Measurements from ENCODE around the gene GNG12.
A peak's percentile ranks its signal among the peaks of the same experiment; 100 is the strongest.
"Not testable (repeated sequence)": the region's sequence is repeated elsewhere in the genome, so short reads cannot be mapped to it uniquely, and the experiment has no call there.

GNG12 gene

GRCh38 chr1:67674260-67675011 is 158.8 kb downstream of the GNG12 start:
- Histone ChIP-seq H3K4me3 (ENCODE audit: low read depth, low read length) (no peak overlapping the region), H2AFZ (ENCODE audit: low read length, unreplicated experiment) (no peak overlapping the region), H3K36me3 (ENCODE audit: insufficient read depth, low read length) (no peaks in the 10 kb centered on the region), H3K79me2 (ENCODE audit: control insufficient read depth, insufficient read depth, low read length, unreplicated experiment) (no peaks in the 10 kb centered on the region), H3K4me1 (ENCODE audit: control insufficient read depth, insufficient read depth, low read length, unreplicated experiment) (peaks cover 11% of the 10 kb centered on the region), H3K27ac (ENCODE audit: low read depth, low read length) (no peak overlapping the region), H3K27me3 (ENCODE audit: insufficient read depth, low read length) (0 out of 2 replicates have a peak, but pooled peaks cover 4% of the 10 kb centered on the region)

- Histone ChIP-seq H3K4me3 (ENCODE audit: low read depth, low read length) (no peak overlapping the region), H3K36me3 (ENCODE audit: insufficient read depth, low read length) (no peaks in the 10 kb centered on the region), H3K27ac (ENCODE audit: low read depth, low read length) (no peak overlapping the region), H3K27me3 (ENCODE audit: insufficient read depth, low read length) (0 out of 2 replicates have a peak, but pooled peaks cover 4% of the 10 kb centered on the region), H3K4me1 (ENCODE audit: control insufficient read depth, insufficient read depth, low read length, unreplicated experiment) (peaks cover 11% of the 10 kb centered on the region), H2AFZ (ENCODE audit: low read length, unreplicated experiment) (no peak overlapping the region), H3K79me2 (ENCODE audit: control insufficient read depth, insufficient read depth, low read length, unreplicated experiment) (no peaks in the 10 kb centered on the region)
Observed at GRCh38 chr1:67673468-67674201, 159.6 kb downstream of the GNG12 start.

- 0 out of 2 replicates have a peak, but pooled peaks cover 4% of the 10 kb centered on the region for H3K27me3 ChIP-seq (ENCODE audit: insufficient read depth, low read length)
Observed at GRCh38 chr1:67672260-67672803, 160.9 kb downstream of the GNG12 start.

GRCh38 chr1:67668660-67669059 is 164.6 kb downstream of the GNG12 start:
- H3K27me3 ChIP-seq (ENCODE audit: insufficient read depth, low read length): 0 out of 2 replicates have a peak, but pooled peaks cover 4% of the 10 kb centered on the region
- H3K27ac ChIP-seq (ENCODE audit: low read depth, low read length): no peak overlapping the region
- no peak overlapping the region for H2AFZ ChIP-seq (ENCODE audit: low read length, unreplicated experiment)
- H3K4me1 ChIP-seq (ENCODE audit: control insufficient read depth, insufficient read depth, low read length, unreplicated experiment): peaks cover 6% of the 10 kb centered on the region
- no peaks in the 10 kb centered on the region for H3K36me3 ChIP-seq (ENCODE audit: insufficient read depth, low read length)
- no peaks in the 10 kb centered on the region for H3K79me2 ChIP-seq (ENCODE audit: control insufficient read depth, insufficient read depth, low read length, unreplicated experiment)
- H3K4me3 ChIP-seq (ENCODE audit: low read depth, low read length): no peak overlapping the region

More at GRCh38 chr1:67672260-67672803, 160.9 kb downstream of the GNG12 start:
- Histone ChIP-seq H2AFZ (ENCODE audit: low read length, unreplicated experiment) (no peak overlapping the region), H3K4me1 (ENCODE audit: control insufficient read depth, insufficient read depth, low read length, unreplicated experiment) (peaks cover 11% of the 10 kb centered on the region), H3K27ac (ENCODE audit: low read depth, low read length) (no peak overlapping the region), H3K4me3 (ENCODE audit: low read depth, low read length) (no peak overlapping the region), H3K36me3 (ENCODE audit: insufficient read depth, low read length) (no peaks in the 10 kb centered on the region), H3K79me2 (ENCODE audit: control insufficient read depth, insufficient read depth, low read length, unreplicated experiment) (no peaks in the 10 kb centered on the region)

- Histone ChIP-seq H2AFZ (ENCODE audit: low read length, unreplicated experiment) (no peak overlapping the region), H3K4me3 (ENCODE audit: low read depth, low read length) (no peak overlapping the region), H3K27me3 (ENCODE audit: insufficient read depth, low read length) (0 out of 2 replicates have a peak, but pooled peaks cover 4% of the 10 kb centered on the region), H3K36me3 (ENCODE audit: insufficient read depth, low read length) (no peaks in the 10 kb centered on the region), H3K79me2 (ENCODE audit: control insufficient read depth, insufficient read depth, low read length, unreplicated experiment) (no peaks in the 10 kb centered on the region), H3K27ac (ENCODE audit: low read depth, low read length) (no peak overlapping the region), H3K4me1 (ENCODE audit: control insufficient read depth, insufficient read depth, low read length, unreplicated experiment) (peaks cover 6% of the 10 kb centered on the region)
Observed at GRCh38 chr1:67666636-67667035, 166.6 kb downstream of the GNG12 start.

GRCh38 chr1:67665307-67665706 is 168.0 kb downstream of the GNG12 start:
- H3K27me3 ChIP-seq (ENCODE audit: insufficient read depth, low read length); H2AFZ ChIP-seq (ENCODE audit: low read length, unreplicated experiment); H3K36me3 ChIP-seq (ENCODE audit: insufficient read depth, low read length); H3K79me2 ChIP-seq (ENCODE audit: control insufficient read depth, insufficient read depth, low read length, unreplicated experiment); H3K4me3 ChIP-seq (ENCODE audit: low read depth, low read length); H3K27ac ChIP-seq (ENCODE audit: low read depth, low read length); H3K4me1 ChIP-seq (ENCODE audit: control insufficient read depth, insufficient read depth, low read length, unreplicated experiment): not testable (repeated sequence)

- no peaks in the 10 kb centered on the region for H3K79me2 ChIP-seq (ENCODE audit: control insufficient read depth, insufficient read depth, low read length, unreplicated experiment)
- no peaks in the 10 kb centered on the region for H3K36me3 ChIP-seq (ENCODE audit: insufficient read depth, low read length)
- H3K4me3 ChIP-seq (ENCODE audit: low read depth, low read length): no peak overlapping the region
- H3K4me1 ChIP-seq (ENCODE audit: control insufficient read depth, insufficient read depth, low read length, unreplicated experiment): peaks cover 6% of the 10 kb centered on the region
- H2AFZ ChIP-seq (ENCODE audit: low read length, unreplicated experiment): peak overlapping the region; percentile 37
- H3K27me3 ChIP-seq (ENCODE audit: insufficient read depth, low read length): no peaks in the 10 kb centered on the region
- H3K27ac ChIP-seq (ENCODE audit: low read depth, low read length): no peak overlapping the region
Observed at GRCh38 chr1:67664048-67664447, 169.2 kb downstream of the GNG12 start.

GRCh38 chr1:67662884-67663283 is 170.4 kb downstream of the GNG12 start:
- H3K4me3 ChIP-seq (ENCODE audit: low read depth, low read length): no peak overlapping the region
- peaks cover 6% of the 10 kb centered on the region for H3K4me1 ChIP-seq (ENCODE audit: control insufficient read depth, insufficient read depth, low read length, unreplicated experiment)
- H3K27ac ChIP-seq (ENCODE audit: low read depth, low read length): no peak overlapping the region
- H3K36me3 ChIP-seq (ENCODE audit: insufficient read depth, low read length): no peaks in the 10 kb centered on the region
- no peaks in the 10 kb centered on the region for H3K27me3 ChIP-seq (ENCODE audit: insufficient read depth, low read length)
- no peaks in the 10 kb centered on the region for H3K79me2 ChIP-seq (ENCODE audit: control insufficient read depth, insufficient read depth, low read length, unreplicated experiment)
- no peak overlapping the region for H2AFZ ChIP-seq (ENCODE audit: low read length, unreplicated experiment)

GRCh38 chr1:67659229-67659628 is 174.0 kb downstream of the GNG12 start:
- Histone ChIP-seq H3K27ac (ENCODE audit: low read depth, low read length) (no peak overlapping the region), H3K79me2 (ENCODE audit: control insufficient read depth, insufficient read depth, low read length, unreplicated experiment) (no peaks in the 10 kb centered on the region), H3K4me1 (ENCODE audit: control insufficient read depth, insufficient read depth, low read length, unreplicated experiment) (peaks cover 6% of the 10 kb centered on the region), H3K36me3 (ENCODE audit: insufficient read depth, low read length) (no peaks in the 10 kb centered on the region), H3K27me3 (ENCODE audit: insufficient read depth, low read length) (no peaks in the 10 kb centered on the region), H2AFZ (ENCODE audit: low read length, unreplicated experiment) (no peak overlapping the region), H3K4me3 (ENCODE audit: low read depth, low read length) (no peak overlapping the region)

GRCh38 chr1:67657152-67657551 is 176.1 kb downstream of the GNG12 start:
- not testable (repeated sequence) for H2AFZ ChIP-seq (ENCODE audit: low read length, unreplicated experiment); H3K79me2 ChIP-seq (ENCODE audit: control insufficient read depth, insufficient read depth, low read length, unreplicated experiment); H3K27ac ChIP-seq (ENCODE audit: low read depth, low read length); H3K4me1 ChIP-seq (ENCODE audit: control insufficient read depth, insufficient read depth, low read length, unreplicated experiment); H3K36me3 ChIP-seq (ENCODE audit: insufficient read depth, low read length); H3K4me3 ChIP-seq (ENCODE audit: low read depth, low read length); H3K27me3 ChIP-seq (ENCODE audit: insufficient read depth, low read length)

Data from ACC112 (cell line).